H1 (cell line): ENCODE data around the gene RINT1. TPM values are rescaled to one million over a fixed set of nuclear protein-coding genes. Genes with fewer than 3 reads are reported as not detected.
A peak's percentile ranks its signal among the peaks of the same experiment; 100 is the strongest.

ENCODE experiments used
- CHD2 ChIP-seq: IDR thresholded peaks from 2 replicates; pipeline ENCODE4 v1.6.1; 2012; ENCODE audit warnings: low read length, improper control_type of control experiment
- CHD7 ChIP-seq: fragments of 300-600 bp; sonication (generic); IDR thresholded peaks from 2 replicates; pipeline ENCODE4 v1.7.1; 2012; ENCODE audit warnings: low read length, moderate library complexity, mild to moderate bottlenecking, inconsistent platforms; ENCODE audit not compliant: insufficient replicate concordance
- GABPA ChIP-seq: IDR thresholded peaks from 2 replicates; pipeline ENCODE4 v1.6.1; 2011; ENCODE audit warnings: mild to moderate bottlenecking, low read length, moderate library complexity, borderline replicate concordance; ENCODE audit not compliant: insufficient read depth
- HDAC6 ChIP-seq: IDR thresholded peaks from one replicate; pipeline ENCODE4 v1.7.1; 2012; ENCODE audit warnings: low read depth, mild to moderate bottlenecking, inconsistent platforms, low read length, moderate library complexity
- KDM4A ChIP-seq: IDR thresholded peaks from one replicate; pipeline ENCODE4 v1.7.1; 2012; ENCODE audit warnings: low read depth, mild to moderate bottlenecking, moderate library complexity, low read length, inconsistent platforms; ENCODE audit not compliant: severe bottlenecking
- PHF8 ChIP-seq: fragments of 200-600 bp; sonication (generic); conservative IDR thresholded peaks from 2 replicates; pipeline ENCODE4 v1.7.1; 2012; ENCODE audit warnings: low read depth, mild to moderate bottlenecking, inconsistent platforms, low read length, moderate library complexity
- POLR2AphosphoS5 ChIP-seq: IDR thresholded peaks from 2 replicates; pipeline ENCODE4 v1.6.1; 2011; ENCODE audit warnings: low read depth, low read length
- POU5F1 ChIP-seq: IDR thresholded peaks from 2 replicates; pipeline ENCODE4 v1.6.1; 2011; ENCODE audit warnings: low read depth, mild to moderate bottlenecking, low read length, moderate library complexity
- RAD21 ChIP-seq, 2 experiments: IDR thresholded peaks in 1 of 2; conservative IDR thresholded peaks in 1 of 2; 2 replicates each; pipeline ENCODE4 v1.6.1; 2011; ENCODE audit warnings: low read depth in 2 of 2, low read length in 2 of 2, improper control_type of control experiment in 1 of 2, inconsistent platforms in 1 of 2, mild to moderate bottlenecking in 1 of 2, moderate library complexity in 1 of 2
- RXRA ChIP-seq: IDR thresholded peaks from 2 replicates; pipeline ENCODE4 v1.6.1; 2011; ENCODE audit warnings: low read depth, mild to moderate bottlenecking, low read length, moderate library complexity; ENCODE audit not compliant: insufficient read depth
- polyA plus RNA-seq, 7 experiments: library from polyadenylated mRNA; depleted of rRNA in 3 of 7; stranded (reverse) in 5 of 7; unstranded in 2 of 7; fragments of >200 nt in 5 of 7; fragments of 200-250 nt in 2 of 7; gene quantifications; 1 replicate in 5 of 7; 2 replicates in 1 of 7; 4 replicates in 1 of 7; pipeline versions ENCODE4 v1.2.1 to v1.2.3, GENCODE V29; 2011 to 2013; ENCODE audit warnings: missing spikeins in 2 of 7, mixed read lengths in 2 of 7
- total RNA-seq: library from RNA; stranded (reverse); fragmentation: NEBNext Ultra II Directional; extraction: Animal tissue kit (Norgen Biotek cat#: 25700); gene quantifications from 2 replicates; pipeline ENCODE4 v1.2.1, GENCODE V29; 2021

The RINT1 gene
- total and polyA plus RNA-seq, 2 of the 8 experiments (the other 6 are each of a cell fraction or from before 2014, with no cell fraction given) = 7.8 to 21.8 TPM

GRCh38 chr7:105581066-105581811 is 49.2 kb downstream of the RINT1 start, which contains the start of gene EFCAB10 (continued):
- TF ChIP-seq CHD7 = no peak
- no peak for TF ChIP-seq RAD21 (IDR thresholded peaks at IDR 0.05 in 1 of 2, conservative IDR thresholded peaks at IDR 0.05 in 1 of 2; ENCODE audit: low read depth in 2 of 2, low read length in 2 of 2)
- TF ChIP-seq GABPA = no peak
- 0 out of 2 replicates have a peak, but pooled peaks have one; percentile 19 for TF ChIP-seq RXRA
- 0 out of 2 replicates have a peak, but pooled peaks have one; percentile 46 for TF ChIP-seq CHD2
- peak; percentile 80 for TF ChIP-seq KDM4A
- TF ChIP-seq PHF8 = peak; percentile 52; the same call in 1 of the 2 replicates
- no peak for TF ChIP-seq POU5F1
- TF ChIP-seq HDAC6 = no peak
- TF ChIP-seq POLR2AphosphoS5 = peak; percentile 82
